Colon (tissue), 2 donors: ENCODE measurements around the gene VSTM4.

Experiments
- FAIRE-seq: peaks from 2 replicates; lab custom pipeline; 2012; peaks lifted over from hg19 to GRCh38; lab: Jason Lieb, UNC
- donor health status: control.
- donor health status: control.

VSTM4 gene

GRCh38 chr10:49005270-49005669 is 110.1 kb downstream of the VSTM4 start:
- no peak for FAIRE-seq

GRCh38 chr10:49001870-49002672 is 113.3 kb downstream of the VSTM4 start:
- no peak for FAIRE-seq

- FAIRE-seq: no peak
These were observed 113.9 kb downstream of the VSTM4 start for GRCh38 chr10:49001402-49001801.

- no peak for FAIRE-seq
These were observed 114.6 kb downstream of the VSTM4 start for GRCh38 chr10:49000437-49001398.

- FAIRE-seq: no peak
These were observed 116.0 kb downstream of the VSTM4 start for GRCh38 chr10:48999346-48999745.

- no peak for FAIRE-seq
These were observed 119.0 kb downstream of the VSTM4 start for GRCh38 chr10:48996329-48996728.

GRCh38 chr10:48993627-48994026 is 121.7 kb downstream of the VSTM4 start:
- no peak for FAIRE-seq

GRCh38 chr10:48990226-48990625 is 125.1 kb downstream of the VSTM4 start:
- FAIRE-seq: no peak

- no peak for FAIRE-seq
These were observed 129.6 kb downstream of the VSTM4 start for GRCh38 chr10:48985621-48986158.

GRCh38 chr10:48983648-48984351 is 131.5 kb downstream of the VSTM4 start:
- FAIRE-seq: no peak

- no peak for FAIRE-seq
These were observed 132.7 kb downstream of the VSTM4 start for GRCh38 chr10:48982584-48982983.

GRCh38 chr10:48981310-48981907 is 133.9 kb downstream of the VSTM4 start:
- FAIRE-seq: no peak

- no peak for FAIRE-seq
These were observed 137.0 kb downstream of the VSTM4 start for GRCh38 chr10:48978318-48978717.

GRCh38 chr10:48976196-48976595 is 139.1 kb downstream of the VSTM4 start:
- no peak for FAIRE-seq

- no peak for FAIRE-seq
These were observed 140.7 kb downstream of the VSTM4 start for GRCh38 chr10:48974510-48975156.

- no peak for FAIRE-seq
These were observed 142.3 kb downstream of the VSTM4 start for GRCh38 chr10:48973065-48973464.

GRCh38 chr10:48970654-48971053 is 144.7 kb downstream of the VSTM4 start:
- FAIRE-seq: no peak

- no peak for FAIRE-seq
These were observed 145.3 kb downstream of the VSTM4 start for GRCh38 chr10:48970046-48970445.

GRCh38 chr10:48968036-48968435 is 147.3 kb downstream of the VSTM4 start:
- FAIRE-seq: no peak

- FAIRE-seq: no peak
These were observed 149.9 kb downstream of the VSTM4 start for GRCh38 chr10:48965460-48965859.
